GM23338 (cell line): ENCODE results near the gene TRIM14.

Source experiments
- EZH2 ChIP-seq: fragments of 200-600 bp; sonication (generic); IDR thresholded peaks from one replicate; pipeline ENCODE4 v1.8.0; 2017; ENCODE audit warnings: antibody characterized with exemption, mild to moderate bottlenecking, low read depth; ENCODE audit not compliant: unreplicated experiment
- ZNF331 ChIP-seq: fragments of 250-450 bp; sonication (Bioruptor Pico); IDR thresholded peaks from 2 replicates; pipeline ENCODE4 v1.5.0; 2020; ENCODE audit warnings: low read depth, mild to moderate bottlenecking, moderate library complexity
- TF ChIP-seq, protein P1 (sequence below), 2 experiments: fragments of 200-600 bp in 1 of 2; sonication (generic) in 1 of 2; conservative IDR thresholded peaks; 2 replicates each; pipeline versions ENCODE4 v1.5.1 to v1.6.1; 2016 to 2017; ENCODE audit warnings: antibody characterized with exemption in 2 of 2, low read depth in 2 of 2, mild to moderate bottlenecking in 2 of 2, moderate library complexity in 1 of 2

GRCh38 chr9:98127226-98127625 is 8.2 kb upstream of the TRIM14 start:
- no peak for TF ChIP-seq EZH2
- TF ChIP-seq, protein P1, sequence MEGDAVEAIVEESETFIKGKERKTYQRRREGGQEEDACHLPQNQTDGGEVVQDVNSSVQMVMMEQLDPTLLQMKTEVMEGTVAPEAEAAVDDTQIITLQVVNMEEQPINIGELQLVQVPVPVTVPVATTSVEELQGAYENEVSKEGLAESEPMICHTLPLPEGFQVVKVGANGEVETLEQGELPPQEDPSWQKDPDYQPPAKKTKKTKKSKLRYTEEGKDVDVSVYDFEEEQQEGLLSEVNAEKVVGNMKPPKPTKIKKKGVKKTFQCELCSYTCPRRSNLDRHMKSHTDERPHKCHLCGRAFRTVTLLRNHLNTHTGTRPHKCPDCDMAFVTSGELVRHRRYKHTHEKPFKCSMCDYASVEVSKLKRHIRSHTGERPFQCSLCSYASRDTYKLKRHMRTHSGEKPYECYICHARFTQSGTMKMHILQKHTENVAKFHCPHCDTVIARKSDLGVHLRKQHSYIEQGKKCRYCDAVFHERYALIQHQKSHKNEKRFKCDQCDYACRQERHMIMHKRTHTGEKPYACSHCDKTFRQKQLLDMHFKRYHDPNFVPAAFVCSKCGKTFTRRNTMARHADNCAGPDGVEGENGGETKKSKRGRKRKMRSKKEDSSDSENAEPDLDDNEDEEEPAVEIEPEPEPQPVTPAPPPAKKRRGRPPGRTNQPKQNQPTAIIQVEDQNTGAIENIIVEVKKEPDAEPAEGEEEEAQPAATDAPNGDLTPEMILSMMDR (conservative IDR thresholded peaks at IDR 0.05; ENCODE audit: low read depth in 2 of 2), result no peak
- no peak for TF ChIP-seq ZNF331
